Measurements from ENCODE around the gene SLC5A3.
A peak's percentile ranks its signal among the peaks of the same experiment; 100 is the strongest.

Gene SLC5A3

DNA sequence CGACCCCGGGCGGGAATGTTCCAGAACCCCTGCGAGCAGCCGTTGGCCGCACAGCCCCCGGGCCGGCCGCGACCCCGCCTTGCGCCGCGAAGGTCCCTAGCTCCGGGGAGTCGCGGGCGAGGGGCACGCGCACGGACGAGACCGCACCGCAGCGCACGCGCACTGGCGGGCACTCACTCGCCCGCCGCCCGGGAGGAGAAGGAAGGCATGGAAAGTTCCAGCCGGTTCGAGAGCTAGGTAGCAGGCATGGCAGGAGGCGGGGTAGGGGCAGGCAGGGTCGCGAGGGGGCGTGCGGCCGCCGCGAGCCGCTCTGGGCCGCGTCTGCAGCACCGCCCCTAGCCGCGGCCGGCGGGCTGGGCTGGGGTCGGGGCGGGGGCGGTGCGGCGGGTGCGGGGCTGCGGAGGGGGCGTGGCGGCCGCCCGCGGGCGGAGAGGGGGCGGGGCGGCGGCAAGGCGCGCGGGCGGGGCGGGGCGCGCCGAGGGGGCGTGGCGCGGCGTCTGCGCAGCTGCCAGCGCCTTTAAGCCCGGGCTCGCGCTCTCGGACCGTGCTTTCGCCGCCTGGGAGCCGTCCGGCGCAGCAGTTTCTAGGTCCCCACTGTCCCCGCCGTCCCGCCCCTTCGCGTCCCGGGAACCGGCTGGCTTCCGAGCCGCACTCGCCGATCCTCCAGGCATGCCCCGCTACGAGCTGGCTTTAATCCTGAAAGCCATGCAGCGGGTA lies at the start of gene SLC5A3, which contains the start of gene MRPS6:
TSS of gene SLC5A3 (plus strand) at position 547 of the 717 bp plus-strand sequence. CDS start 21,621 bp downstream, outside the sequence.
TSS of gene MRPS6 (plus strand) at position 547 of the 717 bp plus-strand sequence. CDS start at position 670, 123 bp downstream.
- peak; percentile 63 for DNase-seq (ENCODE audit: low read depth)

DNA sequence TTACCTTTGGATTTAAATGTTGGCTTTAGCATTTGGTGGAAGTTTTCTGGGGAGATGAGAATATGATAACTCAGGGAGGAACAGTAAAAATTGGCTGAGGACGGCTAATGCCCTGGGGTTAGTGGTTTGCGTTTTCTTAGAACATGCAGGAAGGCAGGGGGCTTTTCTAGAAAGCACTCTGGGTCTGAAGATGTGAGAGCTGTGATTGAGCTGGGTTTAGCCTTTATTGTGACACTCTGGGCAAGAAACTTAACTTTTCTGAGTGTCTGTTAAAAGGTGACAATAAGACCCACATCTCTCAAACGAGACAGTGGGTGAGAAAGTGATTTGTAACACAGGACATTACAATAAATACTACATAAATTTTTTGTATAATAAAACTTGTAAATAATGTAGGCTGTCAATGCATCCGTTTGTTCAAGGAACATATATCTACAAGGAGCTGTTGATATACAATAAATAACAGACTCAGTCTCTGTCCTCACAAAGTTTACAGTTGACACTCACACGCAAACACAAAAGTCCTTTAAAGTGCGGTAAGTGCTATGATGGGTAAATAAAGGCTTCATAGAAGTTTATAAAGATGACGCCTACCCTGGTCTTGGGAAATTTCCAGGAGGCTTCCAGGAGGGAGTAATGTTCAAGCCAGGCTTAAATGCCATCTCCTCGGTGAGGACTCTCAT lies 49.5 kb upstream of the SLC5A3 start:
- DNase-seq (ENCODE audit: low read depth), result no peak

DNA sequence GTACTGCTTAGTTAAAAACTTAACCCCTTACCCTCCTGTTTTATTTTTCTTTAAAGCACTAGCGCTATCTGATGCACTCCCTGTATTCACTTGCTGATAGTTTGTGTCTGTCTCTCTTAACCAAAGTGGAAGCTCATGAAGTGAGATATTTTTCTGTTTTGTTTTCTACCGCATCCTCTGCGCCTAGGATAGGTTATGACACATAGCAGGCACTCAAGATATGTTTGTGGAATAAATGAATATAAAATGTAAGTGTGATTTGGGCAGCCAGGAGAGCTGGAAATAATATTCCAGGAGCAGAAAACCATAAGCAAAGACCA lies 49.0 kb upstream of the SLC5A3 start:
- no peak for DNase-seq (ENCODE audit: low read depth)

DNA sequence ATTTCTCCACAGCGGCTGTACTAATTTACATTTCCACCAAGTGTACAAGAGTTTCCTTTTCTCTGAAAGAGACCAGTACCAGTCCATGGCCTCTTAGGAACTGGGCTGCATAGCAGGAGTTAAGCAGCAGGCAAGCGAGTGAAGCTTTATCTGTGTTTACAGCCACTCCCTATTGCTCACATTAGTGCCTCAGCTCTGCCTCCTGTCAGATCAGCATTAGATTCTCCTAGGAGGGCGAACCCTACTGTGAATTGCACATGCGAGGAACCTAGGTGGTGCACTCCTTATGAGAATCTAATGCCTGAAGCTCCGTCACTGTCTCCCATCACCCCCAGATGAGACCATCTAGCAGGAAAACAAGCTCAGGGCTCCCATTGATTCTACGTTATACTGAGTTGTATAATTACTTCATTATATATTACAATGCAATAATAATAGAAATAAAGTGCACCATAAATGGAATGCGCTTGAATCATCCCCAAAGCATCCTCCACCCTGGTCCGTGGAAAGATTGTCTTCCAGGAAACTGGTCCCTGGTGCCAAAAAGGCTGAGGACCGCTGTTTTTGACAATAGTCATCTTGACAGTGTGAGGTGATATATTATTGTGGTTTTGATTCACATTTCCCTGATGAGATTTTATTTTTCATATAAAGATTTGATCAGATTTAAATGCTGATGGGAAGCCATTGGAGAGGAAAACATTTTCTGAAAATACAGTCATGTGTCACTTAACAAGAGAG lies 45.5 kb upstream of the SLC5A3 start:
- no peak for DNase-seq (ENCODE audit: low read depth)

DNA sequence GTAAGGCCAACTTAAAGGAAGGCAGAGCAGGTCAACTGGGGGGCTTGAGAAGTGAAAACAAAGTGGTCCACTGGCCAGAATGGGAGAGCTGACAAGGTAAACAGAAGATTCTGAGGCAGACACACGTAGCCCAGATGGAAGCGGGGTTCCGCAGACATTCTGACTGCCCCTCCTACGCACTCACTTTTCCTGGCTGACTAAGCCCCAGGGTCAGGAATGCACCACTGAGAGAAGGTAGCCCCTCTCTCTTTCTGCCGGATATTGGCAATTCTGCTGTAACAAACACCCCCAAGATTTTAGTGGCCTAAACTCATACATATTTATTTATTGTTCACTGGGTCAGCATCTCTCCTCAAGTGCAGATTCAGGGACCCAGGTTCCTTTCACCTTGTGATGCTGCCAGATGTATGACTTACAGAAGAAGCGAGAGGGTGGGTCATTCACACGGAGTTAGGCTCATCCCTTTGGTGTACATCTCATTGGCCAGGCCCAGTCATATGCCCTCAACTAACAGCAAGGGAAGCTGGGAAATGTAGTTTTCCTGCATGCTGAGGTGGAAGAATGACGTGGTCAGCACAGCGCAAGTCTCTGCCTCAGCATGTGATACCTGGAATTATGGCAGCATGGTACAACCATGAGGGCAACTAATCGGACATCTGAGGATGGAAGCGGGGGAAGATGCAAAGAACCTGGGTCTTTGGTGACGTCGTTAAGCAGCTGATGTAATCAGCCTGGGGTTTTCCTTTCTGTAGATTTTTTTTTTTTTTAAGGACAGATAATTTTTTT lies 43.4 kb upstream of the SLC5A3 start:
- peak; percentile 66 for DNase-seq (ENCODE audit: low read depth)

DNA sequence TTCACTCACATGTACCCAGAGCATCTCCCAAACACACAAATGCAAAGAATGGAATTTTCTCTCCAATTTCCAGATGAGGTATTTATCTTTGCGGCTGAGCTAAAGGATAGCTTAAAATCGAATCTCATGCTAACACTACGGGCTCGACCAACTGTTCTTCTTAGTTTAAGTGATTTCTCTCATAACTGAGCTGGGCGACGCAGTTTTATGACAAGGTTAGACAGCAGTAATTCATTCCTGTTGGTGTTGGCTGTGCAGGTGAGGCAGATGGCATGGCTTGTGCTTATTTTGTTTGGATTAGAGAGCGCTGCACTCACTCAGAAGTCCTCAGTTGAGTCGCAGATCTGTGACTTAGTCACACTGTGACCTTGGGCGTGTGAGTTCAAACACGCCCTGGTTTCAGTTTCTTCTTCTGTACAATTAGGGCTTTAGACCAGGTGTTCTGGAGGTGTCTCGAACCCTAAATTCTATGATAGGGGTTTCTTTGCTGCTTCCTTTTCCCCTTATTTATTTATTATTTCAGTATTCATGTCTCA lies 41.5 kb upstream of the SLC5A3 start:
- no peak for DNase-seq (ENCODE audit: low read depth)

DNA sequence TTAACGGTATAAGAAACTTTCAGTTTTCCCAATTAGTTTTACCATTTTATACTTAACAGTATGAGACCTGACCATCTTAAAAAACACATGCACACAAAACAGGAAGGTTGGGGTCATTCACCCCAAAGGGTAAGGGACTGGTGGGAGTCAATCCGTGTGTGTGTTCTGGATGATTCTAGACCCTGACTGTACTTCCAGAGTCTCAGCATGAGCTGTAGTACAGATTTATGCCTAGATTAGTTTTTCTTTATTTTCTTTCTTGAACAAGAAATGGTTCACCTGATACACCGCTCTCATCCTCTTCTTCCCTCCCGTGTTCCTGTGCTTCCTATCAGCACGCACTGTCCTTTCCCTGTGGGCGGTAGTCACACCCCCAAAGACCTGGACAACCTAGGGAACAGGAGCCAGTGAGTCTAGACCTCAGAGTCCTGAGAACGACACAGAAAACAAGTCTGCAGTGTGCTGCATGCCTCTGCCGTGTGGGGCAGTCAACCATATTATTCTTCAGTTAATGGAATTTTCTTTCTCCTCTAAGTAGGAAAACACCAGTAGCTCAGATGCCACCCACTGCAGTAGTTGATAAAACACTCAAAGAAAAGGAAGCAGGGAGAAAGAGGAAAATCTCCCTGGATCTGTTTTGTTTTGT lies 38.9 kb upstream of the SLC5A3 start:
- DNase-seq (ENCODE audit: low read depth), result no peak

DNA sequence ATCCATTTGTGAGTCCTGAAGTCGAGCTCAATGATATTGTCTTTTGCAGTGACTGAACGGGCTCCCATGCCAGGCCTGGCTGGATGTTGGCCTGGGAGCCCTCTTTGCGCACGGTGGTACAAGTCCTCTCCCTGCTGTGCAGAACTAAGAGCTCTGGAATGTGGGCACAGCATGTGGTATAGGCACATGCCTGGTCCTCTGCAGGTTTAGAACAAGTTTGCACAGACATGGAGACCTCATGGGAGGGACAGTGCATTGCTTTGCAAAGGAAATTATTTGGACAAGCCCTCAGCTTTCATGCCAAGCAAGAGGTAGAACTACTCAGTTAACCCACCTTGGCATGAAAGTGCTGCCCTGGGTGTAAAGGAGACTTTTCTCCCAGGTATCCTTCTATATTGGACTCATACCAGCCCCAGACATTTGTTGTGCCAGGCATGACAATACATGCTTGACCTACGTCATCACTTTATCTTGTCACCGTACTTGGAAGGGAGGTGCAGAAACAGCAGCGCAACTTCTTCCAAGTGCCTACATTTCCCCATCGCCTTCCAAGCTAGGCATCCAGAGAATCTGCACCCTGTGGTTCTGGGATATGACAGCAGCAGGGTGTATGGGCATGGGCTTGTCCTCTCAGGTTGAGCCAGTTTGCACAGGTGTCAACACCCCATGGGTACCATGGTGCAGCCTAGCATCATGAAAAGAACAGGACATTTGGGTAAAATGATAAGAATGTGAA lies 37.6 kb upstream of the SLC5A3 start:
- DNase-seq (ENCODE audit: low read depth), result no peak

DNA sequence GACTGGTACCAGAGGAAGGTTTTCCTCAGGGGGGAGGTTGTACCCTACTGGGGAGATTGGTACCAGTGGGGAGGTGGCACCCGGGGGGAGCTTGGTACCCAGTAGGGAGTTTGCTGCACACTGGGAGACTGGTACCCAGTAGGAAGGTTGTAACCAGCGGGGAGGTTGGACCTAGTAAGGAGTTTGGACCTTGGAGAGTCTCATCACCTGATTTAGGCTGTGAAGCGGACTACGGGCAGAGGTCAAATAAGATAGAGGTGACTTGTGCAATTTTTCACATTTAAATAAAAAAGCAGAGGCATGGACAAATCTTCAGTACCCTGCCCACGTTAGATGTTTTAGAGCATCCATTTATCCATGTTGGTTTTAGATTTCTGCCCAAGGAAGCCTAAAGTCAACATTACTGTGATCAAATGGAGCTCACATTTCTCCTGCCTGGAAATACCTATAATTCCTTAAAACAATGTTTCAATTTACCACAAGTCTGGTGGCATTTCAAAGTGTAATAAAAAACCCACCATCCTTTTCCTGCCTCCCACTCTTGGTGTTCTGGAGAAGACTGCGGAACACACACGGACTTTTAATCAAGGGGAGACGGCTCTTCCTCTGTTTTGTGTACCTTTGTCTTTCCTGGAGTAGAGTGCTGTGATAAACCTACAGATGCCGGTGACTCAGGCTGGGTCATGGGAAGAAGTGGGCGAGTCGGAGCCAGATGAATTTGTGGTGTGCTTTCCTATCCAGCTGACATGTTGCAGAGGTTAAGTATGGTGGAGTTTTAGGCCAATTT lies 36.2 kb upstream of the SLC5A3 start:
- no peak for DNase-seq (ENCODE audit: low read depth)

DNA sequence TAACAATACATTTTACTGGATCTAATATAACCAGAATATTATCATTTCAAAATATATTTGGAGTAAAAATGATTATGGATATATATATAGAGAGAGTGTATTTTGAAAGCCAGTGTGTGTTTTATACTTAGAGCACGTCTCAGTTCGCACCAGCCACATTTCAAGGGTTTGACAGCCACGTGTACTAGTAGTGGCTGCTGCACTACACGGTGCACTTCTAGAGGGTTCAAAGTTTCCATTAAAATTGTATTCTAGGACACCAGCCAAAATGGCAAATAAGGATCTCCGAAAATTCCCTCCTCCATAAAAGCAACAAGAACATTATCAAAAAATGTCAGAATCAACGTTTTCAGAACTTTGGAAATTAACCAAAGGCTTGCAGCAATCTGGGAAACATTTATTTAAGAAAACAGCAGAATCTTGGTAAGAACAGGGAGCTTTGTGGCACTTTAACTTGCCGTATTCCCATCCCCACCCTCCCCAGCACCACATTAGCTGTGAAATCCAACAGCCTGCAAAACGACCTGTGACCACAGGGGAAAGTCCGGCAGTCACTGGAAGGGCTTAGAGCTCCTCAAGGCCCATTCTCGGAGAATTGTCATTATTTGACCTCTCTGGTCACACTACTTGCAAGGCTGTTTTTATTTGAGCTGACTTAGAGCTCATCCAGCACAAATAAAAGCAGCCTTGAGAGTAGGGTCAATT lies 33.5 kb upstream of the SLC5A3 start:
- no peak for DNase-seq (ENCODE audit: low read depth)

DNA sequence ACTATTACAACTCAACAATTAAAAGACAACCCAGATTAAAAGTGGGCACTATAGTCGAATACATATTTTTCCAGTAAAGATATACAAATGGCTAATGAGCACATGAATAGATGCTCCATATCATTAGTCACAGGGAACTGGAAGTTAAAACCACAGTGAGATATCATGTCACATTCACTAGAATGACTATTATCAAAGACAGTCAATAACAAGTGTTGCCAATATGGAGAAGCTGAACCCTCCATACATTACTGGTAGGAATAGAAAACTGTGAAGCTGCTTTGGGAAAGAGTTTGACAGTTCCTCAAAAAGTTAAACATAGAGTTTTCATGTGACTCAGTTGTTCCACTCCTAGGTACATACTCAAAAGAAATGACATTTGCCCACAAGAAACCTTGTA lies 30.6 kb upstream of the SLC5A3 start:
- DNase-seq (ENCODE audit: low read depth), result no peak

DNA sequence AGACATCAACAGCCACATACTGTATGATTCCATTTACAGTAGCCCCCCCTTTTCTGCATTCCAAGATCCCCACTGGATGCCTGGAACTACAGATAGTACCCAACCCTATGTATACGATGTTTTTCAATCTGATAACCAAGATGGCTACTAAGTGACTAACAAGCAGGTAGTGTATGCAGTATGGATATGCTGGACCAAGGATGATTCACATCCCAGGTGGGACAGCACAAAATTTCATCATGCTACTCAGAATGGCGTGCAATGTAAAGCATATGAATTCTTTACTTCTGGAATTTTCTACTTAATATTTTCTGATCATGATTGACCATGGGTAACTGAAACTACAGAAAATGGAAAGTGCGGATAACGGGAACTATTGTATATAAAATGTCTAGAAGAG lies 30.0 kb upstream of the SLC5A3 start:
- DNase-seq (ENCODE audit: low read depth), result no peak

DNA sequence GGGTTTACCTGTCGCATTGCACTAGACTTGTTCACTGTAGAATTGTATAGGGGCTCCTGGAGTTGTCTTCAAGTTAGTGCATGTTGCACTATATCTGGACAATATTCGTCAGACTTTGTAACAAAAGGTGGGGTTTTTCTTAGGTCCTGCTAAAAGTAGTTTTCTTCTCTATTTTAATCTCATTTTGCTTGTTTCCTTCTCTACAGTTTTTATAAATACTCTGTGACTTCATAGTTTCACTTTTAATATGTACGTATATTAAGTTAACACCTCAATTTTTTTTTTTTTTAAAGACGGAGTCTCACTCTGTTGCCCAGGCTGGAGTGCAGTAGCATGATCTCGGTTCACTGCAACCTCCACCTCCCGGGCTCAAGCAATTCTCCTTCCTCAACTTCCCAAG lies 26.5 kb upstream of the SLC5A3 start:
- DNase-seq (ENCODE audit: low read depth), result no peak

DNA sequence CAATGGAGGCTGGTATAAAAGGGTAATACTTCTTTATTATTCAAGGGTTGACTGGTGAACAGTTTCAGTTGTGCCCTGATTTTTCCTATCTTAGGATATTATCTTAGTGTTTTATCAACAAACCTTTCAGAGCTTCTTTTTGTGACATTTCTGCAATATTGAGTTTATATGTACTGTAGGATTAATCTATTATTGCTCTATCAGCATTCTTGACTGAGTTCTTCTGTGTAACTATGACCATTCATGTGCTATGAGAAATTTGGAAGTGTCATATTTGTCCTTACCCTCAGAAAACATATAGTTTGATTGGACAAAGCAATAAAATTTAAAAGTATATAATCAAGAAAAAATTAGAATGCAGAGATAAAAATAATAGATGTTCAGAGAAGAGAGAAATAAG lies 25.5 kb upstream of the SLC5A3 start:
- no peak for DNase-seq (ENCODE audit: low read depth)

DNA sequence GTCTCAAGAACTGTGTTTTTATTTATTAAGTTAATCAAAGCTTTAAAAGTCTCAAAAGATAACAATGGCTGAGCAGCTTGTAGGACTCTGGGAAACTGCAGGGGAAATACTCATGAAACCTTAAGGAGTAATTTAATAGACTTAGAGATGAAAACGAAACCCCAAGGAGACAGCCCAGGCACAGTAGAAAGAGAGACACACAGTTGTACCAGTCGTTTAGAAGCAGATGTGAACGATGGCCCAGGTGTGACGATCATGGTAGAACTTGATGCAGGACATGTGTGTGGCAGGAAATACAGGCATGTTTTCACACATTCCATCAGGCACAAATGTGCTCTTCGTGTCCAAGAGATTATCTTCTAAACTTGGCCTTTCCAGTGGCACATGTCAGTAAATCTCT lies 21.2 kb upstream of the SLC5A3 start:
- DNase-seq (ENCODE audit: low read depth), result no peak

DNA sequence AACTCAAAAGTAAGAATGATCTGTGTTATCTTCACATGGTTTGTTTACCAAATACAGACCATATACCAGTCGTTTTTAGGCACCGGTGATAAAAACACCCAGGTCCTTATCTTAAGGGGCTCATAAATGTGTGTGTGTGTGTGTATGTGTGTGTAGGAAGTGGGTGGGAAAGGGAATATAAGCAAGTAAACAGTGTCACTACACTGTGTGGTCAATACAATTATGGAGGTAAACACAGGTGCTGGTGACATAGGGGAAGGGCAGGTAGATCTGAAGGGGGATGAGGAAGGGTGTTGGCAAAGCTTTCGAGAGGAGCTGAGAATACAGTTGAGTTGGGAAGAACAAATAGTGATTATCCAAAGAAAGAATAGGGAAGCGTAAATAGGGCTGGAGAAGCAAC lies 19.1 kb upstream of the SLC5A3 start:
- DNase-seq (ENCODE audit: low read depth), result no peak

DNA sequence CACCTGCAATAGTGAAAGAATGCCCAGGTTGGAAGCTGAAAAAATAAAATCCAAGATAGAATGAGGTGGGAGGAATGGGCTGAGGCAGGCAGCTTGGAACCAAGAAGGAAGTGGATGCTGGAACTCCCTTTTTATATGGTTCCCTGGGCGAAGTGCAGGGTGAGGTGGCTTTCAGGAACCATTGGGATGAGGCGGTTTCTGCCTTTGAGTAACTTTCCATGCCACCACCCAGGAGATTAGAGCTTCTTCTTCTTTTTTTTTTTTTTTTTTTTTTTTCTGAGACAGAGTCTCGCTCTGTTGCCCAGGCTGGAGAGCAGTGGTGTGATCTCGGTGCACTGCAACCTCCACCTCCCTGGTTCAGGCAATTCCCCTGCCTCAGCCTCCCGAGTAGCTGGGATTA lies 17.8 kb upstream of the SLC5A3 start:
- no peak for DNase-seq (ENCODE audit: low read depth)

DNA sequence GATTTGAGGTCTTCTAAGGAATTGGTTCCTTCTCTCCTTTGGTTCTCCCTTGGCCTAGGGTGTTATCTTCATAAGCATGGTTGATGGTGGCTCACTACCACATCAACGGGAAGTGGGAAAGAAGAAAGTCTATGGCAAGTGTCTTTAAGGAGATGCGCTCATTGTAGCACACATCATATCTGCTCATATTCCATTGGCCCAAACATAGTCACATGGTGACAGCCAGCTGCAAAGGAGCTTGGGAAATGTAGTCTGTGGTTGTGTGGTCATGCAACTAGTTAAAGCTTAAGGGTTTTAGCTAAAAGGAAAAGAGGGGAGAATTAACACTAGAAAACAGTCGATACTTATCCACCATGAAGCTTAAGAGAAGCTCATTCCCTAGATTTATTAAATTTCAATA lies 11.4 kb upstream of the SLC5A3 start:
- DNase-seq (ENCODE audit: low read depth), result no peak

DNA sequence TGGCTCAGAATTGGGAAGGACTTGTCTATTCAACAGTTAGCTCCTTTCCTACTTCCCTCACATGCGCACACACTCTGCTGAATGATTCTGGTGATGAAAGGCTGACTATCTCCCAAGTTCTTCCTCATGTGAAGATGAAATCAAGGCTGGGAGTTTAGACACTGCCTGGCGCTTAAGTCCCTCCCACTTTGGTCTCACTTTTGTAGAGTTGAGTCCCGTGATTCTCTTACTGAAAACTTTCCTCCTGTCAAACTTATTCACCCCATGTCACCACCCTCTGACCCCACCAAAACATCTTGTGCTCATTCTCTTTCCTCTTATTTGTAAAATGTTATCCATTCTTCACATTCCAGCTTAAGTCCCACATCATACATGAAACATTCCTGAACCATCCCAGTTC lies 8.4 kb upstream of the SLC5A3 start:
- DNase-seq (ENCODE audit: low read depth), result peak; percentile 58

Data from HS-27A (cell line).